Activated B cell treated with CpG ODN at 0.5 μM for 24 hours (primary cell): ENCODE measurements around the gene CCNG2. TPM values are rescaled to one million over a fixed set of nuclear protein-coding genes. Genes with fewer than 3 reads are reported as not detected.

Experiments used
- ATAC-seq: fragments of 200-7000 bp; cut with Tn5 transposase; one replicate; pipeline ENCODE4 v1.10.0; 2021; ENCODE audit warnings: low read depth, mild to moderate bottlenecking, moderate library complexity
- CTCF ChIA-PET: fragments of 350-600 bp; sonication (Branson Sonifier 250); formaldehyde crosslinking; loops from one replicate; lab custom pipeline; 2021; ENCODE audit warnings: antibody characterized with exemption; lab: Charles Lee
- POLR2A ChIA-PET: fragments of 350-600 bp; sonication (Branson Sonifier 250); formaldehyde crosslinking; loops from one replicate; lab custom pipeline; 2021; ENCODE audit warnings: antibody characterized with exemption; lab: Charles Lee
- DNase-seq: peaks from one replicate; pipeline ENCODE4 v3.0.0; 2022
- H3K27ac Mint-ChIP-seq: one replicate; pipeline ENCODE4 v1.8.0; 2020; ENCODE audit warnings: mixed read lengths
- H3K27me3 Mint-ChIP-seq: one replicate; pipeline ENCODE4 v1.8.0; 2021; ENCODE audit warnings: mixed read lengths
- H3K36me3 Mint-ChIP-seq: one replicate; pipeline ENCODE4 v1.8.0; 2021; ENCODE audit warnings: low read depth, mixed read lengths
- H3K4me1 Mint-ChIP-seq: one replicate; pipeline ENCODE4 v1.8.0; 2021; ENCODE audit warnings: mixed read lengths
- H3K4me3 Mint-ChIP-seq: one replicate; pipeline ENCODE4 v1.8.0; 2020; ENCODE audit warnings: mild to moderate bottlenecking, mixed read lengths
- H3K9me3 Mint-ChIP-seq: one replicate; pipeline ENCODE4 v1.8.0; 2020; ENCODE audit warnings: mixed read lengths
- intact Hi-C: fragments of 100-400 bp; cut with micrococcal nuclease; formaldehyde crosslinking; loops from one replicate; pipeline ENCODE4 v1.15.1; 2024
- total RNA-seq: library from RNA; stranded (reverse); gene quantifications from 2 replicates; pipeline ENCODE4 v1.2.3, GENCODE V29; 2022
- TF ChIP-seq, protein P1 (sequence below): fragments of 200-600 bp; IDR thresholded peaks from one replicate; pipeline ENCODE4 v1.8.0; 2022; ENCODE audit warnings: antibody characterized with exemption, mild to moderate bottlenecking

Gene CCNG2
- total RNA-seq, 1 donor from 2014 or later: 34.6 TPM

DNA sequence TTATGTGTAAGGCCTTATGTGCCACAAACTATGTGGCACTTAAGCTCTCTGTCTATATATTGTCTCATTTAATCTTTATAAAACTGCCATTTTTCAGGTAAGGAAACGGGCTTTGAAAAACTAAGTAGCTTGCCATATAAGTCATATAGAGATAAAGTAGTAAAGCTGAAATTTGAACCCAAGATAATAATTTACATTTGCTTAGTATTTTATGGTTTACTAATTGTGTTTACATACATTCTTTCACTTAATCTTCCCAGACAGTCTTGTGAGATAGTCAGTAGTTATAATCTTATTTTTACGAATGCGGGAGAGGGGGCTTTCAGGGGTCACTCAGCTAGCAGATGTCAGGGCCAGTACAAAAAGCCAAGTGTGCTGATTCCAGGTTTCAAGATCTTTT is 13.9 kb upstream of the CCNG2 start:
- Mint-ChIP-seq H3K9me3 (no peaks in the 10 kb centered on the region), H3K4me3 (no peak overlapping the region), H3K27ac (no peak overlapping the region), H3K36me3 (no peaks in the 10 kb centered on the region), H3K27me3 (no peaks in the 10 kb centered on the region), H3K4me1 (peaks cover 18% of the 10 kb centered on the region)
- ChIA-PET POLR2A (interaction anchor here (0.5 to 1.1 kb wide), 2 partner anchors 15 to 68 kb away, joined by 4 to 5 read pairs; no protein-coding TSS in a partner anchor), CTCF (interaction anchor here (1.0 kb wide), 1 partner anchor 22 kb away, joined by 3 read pairs; no protein-coding TSS in a partner anchor)
- TF ChIP-seq, protein P1, sequence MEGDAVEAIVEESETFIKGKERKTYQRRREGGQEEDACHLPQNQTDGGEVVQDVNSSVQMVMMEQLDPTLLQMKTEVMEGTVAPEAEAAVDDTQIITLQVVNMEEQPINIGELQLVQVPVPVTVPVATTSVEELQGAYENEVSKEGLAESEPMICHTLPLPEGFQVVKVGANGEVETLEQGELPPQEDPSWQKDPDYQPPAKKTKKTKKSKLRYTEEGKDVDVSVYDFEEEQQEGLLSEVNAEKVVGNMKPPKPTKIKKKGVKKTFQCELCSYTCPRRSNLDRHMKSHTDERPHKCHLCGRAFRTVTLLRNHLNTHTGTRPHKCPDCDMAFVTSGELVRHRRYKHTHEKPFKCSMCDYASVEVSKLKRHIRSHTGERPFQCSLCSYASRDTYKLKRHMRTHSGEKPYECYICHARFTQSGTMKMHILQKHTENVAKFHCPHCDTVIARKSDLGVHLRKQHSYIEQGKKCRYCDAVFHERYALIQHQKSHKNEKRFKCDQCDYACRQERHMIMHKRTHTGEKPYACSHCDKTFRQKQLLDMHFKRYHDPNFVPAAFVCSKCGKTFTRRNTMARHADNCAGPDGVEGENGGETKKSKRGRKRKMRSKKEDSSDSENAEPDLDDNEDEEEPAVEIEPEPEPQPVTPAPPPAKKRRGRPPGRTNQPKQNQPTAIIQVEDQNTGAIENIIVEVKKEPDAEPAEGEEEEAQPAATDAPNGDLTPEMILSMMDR: no peak
- intact Hi-C loops: no loop called here
- DNase-seq (no peak), ATAC-seq (no peak)

DNA sequence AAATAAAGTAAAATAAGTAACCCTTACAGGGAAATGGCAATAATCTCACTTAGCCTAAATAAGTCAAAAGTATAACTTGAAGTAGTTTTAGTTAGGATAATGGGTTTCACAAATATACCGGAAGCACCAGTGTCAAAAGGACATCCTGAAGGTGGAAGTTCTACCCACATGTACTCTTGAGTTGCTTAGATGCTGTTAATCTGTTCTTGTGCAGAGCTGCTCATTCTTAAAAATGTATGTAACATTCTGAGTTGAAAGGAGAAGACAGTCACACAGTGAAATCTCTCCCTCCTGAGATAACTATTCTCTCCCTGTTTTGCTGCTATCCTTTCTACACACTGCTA is 11.2 kb upstream of the CCNG2 start:
- intact Hi-C loops: loop anchor here (1.0 kb wide), 1 partner anchor 9 kb away; no protein-coding TSS in a partner anchor
- no peak for DNase-seq
- no peaks in the 10 kb centered on the region for H3K27me3 Mint-ChIP-seq

DNA sequence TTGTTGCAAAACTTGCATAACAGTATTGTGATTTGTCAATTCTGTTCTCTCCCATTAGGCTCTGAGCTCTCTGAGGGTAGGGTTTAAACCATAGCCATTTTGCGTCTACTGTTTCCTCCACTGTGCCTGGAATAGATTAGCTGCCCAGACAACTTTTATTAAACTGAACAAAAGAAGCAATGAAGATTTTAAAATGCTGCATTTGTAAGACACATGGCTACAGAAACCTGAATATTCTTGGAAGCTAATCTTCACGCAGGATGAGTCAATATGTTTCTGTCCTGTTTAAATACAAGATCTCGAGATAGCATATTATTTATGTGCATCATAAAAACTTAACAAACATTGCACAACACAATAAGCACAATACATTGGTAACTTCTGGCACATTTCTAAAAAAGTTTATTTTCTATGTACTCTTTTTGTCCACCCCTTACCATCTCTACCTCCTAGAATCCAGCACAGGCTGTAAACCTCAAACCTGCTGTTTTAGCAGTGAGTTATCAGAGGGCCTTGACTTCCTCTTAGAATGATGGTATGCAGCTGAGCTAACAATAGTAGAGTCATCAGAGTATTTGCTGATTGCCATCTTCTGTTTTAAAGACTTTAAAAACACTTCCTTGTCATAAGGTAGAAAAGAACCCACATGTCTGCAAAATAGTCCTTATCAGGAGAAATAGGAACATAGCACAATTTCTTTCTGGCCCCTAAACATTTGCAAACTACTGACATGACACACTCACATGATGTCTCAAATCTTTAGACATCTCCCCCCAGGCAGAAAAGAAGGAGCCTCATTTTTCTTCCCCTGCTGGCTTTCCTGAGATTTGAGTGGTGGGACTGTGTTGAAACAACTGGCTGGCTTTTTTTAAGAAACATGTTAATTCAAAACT is 10.6 kb upstream of the CCNG2 start:
- no peaks in the 10 kb centered on the region for H3K36me3 Mint-ChIP-seq
- DNase-seq (no peak), ATAC-seq (peak; percentile 49)
- ChIA-PET CTCF (interaction anchor here (0.9 to 1.2 kb wide), 2 partner anchors 13 to 57 kb away, joined by 4 to 5 read pairs; no protein-coding TSS in a partner anchor), POLR2A (interaction anchor here (0.7 to 2.3 kb wide), 5 partner anchors 9 to 1485 kb away, joined by 3 to 14 read pairs (median 6); partner anchors contain the start of gene CCNG2)
- peak overlapping the region; percentile 76 for H3K27ac Mint-ChIP-seq
- intact Hi-C loops: loop anchor here (1.0 kb wide), 1 partner anchor 9 kb away; no protein-coding TSS in a partner anchor
- TF ChIP-seq, protein P1: no peak
- no peaks in the 10 kb centered on the region for H3K27me3 Mint-ChIP-seq
- no peaks in the 10 kb centered on the region for H3K9me3 Mint-ChIP-seq
- peak overlapping the region; percentile 53 for H3K4me3 Mint-ChIP-seq
- H3K4me1 Mint-ChIP-seq: peaks cover 27% of the 10 kb centered on the region

More for the DNA sequence above, 11.2 kb upstream of the CCNG2 start:
- ATAC-seq: peak; percentile 45
- TF ChIP-seq, protein P1: no peak
- ChIA-PET POLR2A (interaction anchor here (0.7 to 2.3 kb wide), 6 partner anchors 8 to 1485 kb away, joined by 3 to 14 read pairs (median 4); partner anchors contain the start of gene CCNG2), CTCF (interaction anchor here (0.9 to 1.2 kb wide), 2 partner anchors 13 to 57 kb away, joined by 4 to 5 read pairs; no protein-coding TSS in a partner anchor)
- Mint-ChIP-seq H3K4me3 (peak overlapping the region; percentile 53), H3K36me3 (no peaks in the 10 kb centered on the region), H3K9me3 (no peaks in the 10 kb centered on the region), H3K4me1 (peaks cover 20% of the 10 kb centered on the region), H3K27ac (peak overlapping the region; percentile 76)

DNA sequence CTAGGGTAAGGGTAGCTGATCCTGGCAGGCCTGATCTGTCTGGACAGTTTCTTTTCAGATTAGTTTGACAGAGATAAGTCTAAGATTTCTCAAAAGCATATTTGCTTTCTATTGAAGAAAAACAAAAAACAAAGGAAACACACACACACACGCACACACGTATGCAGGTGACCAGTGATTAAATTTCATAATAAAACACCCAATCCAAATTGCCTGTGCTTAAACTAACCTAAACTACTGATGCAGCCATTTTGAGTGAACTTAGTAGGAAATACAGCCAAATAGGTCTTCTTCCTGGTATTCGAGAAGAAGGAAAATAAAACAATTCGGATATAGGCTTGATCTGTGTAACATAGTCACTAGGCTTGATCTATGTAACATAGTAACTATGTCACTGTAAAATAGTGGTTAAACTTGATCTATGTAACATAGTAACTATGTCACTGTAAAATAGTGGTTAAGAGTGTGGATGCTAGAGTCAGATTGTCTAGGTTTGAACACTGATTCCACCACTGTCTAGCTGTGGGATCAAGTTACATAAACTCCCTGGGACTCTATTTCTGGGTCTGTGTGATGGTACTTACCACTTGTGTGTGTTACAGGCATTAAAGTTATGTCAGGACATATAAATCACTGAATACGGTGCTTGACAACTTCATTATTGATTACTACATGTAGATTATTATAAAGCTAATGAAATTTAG is 9.8 kb upstream of the CCNG2 start:
- POLR2A ChIA-PET: interaction anchor here (0.8 to 2.3 kb wide), 4 partner anchors 9 to 20 kb away, joined by 3 to 14 read pairs (median 7); partner anchors contain the start of gene CCNG2
- Mint-ChIP-seq H3K4me3 (no peak overlapping the region), H3K4me1 (peaks cover 34% of the 10 kb centered on the region), H3K36me3 (no peaks in the 10 kb centered on the region), H3K9me3 (no peaks in the 10 kb centered on the region), H3K27me3 (no peaks in the 10 kb centered on the region), H3K27ac (peak overlapping the region; percentile 76)
- intact Hi-C loops: no loop called here
- CTCF ChIA-PET: no interaction called here
- TF ChIP-seq, protein P1: no peak
- ATAC-seq (no peak), DNase-seq (no peak)
